ENCODE data around the gene WNT4.
A peak's percentile ranks its signal among the peaks of the same experiment; 100 is the strongest.

Gene WNT4

DNA sequence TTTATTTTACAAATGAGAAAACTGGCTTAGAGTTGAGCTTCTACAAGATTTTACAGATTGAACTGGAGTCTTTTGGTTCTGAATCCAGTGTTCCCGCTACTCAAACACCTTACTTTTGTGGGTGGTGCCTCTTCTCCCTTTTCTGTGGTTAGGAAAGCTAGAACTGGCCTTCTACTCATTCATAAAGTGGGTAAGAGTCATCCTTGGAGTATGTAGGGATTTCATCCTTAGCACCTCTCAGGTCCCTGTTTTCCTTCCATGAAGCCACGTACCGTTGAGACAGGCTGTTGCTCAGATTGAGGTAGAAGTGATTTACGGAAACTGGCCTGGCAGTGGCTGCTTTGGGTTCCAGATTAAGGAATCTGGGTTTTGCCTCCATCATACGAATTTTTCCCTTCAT is 35.8 kb downstream of the WNT4 start:
- peak; percentile 25 for DNase-seq

- peak; percentile 57 for DNase-seq
Measured at GRCh38 chr1:22105611-22106207, 37.2 kb downstream of the WNT4 start.

DNA sequence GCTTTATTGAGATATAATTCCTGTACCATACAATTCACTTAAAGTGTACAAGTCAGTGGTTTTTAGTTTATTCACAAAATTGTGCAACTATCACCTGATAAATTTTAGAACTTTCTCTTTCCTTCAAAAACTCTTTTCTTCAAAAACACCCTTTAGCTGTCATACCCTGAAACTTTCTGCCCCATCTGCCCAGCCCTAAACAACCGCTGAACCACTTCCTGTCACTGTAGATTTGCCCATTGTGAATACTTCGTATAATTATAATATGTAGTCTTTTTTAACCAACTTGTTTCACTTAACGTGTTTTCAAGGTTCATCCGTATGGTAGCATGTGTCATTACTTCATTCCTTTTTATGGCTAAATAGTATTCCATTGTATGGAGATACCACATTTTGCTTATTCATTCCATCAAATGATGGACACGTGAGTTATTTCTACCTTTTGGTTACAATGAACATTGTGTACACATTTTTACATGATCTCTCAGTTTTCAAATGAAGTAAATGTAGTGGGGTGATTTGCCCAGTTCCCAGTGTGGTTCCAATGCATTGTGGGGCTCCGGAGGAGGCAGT is 37.9 kb downstream of the WNT4 start:
- no peak for DNase-seq

- DNase-seq = no peak
Measured at GRCh38 chr1:22104094-22104493, 38.8 kb downstream of the WNT4 start.

DNA sequence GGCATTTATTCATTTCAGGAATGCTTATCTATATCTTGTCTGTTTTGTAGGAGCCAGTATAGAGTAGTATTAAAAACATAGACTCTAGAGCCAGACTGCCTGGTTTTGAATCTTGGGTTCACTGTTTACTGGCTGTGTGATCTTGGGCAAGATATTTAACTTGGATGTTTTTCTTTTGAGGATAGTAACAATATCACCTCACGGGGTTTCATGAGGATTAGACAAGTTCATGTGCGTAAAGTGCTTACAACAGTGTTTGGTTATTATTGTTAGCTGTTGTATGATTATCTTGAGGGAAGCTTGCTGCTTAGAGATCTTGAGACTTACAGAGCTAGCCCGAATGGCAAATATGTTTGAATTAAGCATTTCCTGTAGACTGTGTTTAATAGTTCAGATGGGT is 40.2 kb downstream of the WNT4 start:
- no peak for DNase-seq

DNA sequence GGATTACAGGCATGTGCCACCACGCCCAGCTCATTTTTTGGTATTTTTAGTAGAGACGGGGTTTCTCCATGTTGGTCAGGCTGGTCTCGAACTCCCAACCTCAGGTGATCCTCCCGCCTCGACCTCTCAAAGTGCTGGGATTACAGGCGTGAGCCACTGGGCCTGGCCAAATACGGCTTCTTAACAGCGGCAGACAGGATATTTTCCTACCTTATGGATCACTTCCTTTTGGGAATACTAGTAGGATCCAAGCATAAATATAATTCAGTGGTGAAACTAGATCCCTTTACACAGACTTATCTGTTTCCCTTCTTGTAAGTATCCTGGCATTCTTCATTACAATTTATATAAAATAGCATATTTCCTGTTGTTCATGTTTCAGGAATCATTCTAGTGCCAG is 40.9 kb downstream of the WNT4 start:
- no peak for DNase-seq

- no peak for DNase-seq
Measured at GRCh38 chr1:22101199-22101598, 41.7 kb downstream of the WNT4 start.

GRCh38 chr1:22100168-22100567 is 42.7 kb downstream of the WNT4 start:
- no peak for DNase-seq

DNA sequence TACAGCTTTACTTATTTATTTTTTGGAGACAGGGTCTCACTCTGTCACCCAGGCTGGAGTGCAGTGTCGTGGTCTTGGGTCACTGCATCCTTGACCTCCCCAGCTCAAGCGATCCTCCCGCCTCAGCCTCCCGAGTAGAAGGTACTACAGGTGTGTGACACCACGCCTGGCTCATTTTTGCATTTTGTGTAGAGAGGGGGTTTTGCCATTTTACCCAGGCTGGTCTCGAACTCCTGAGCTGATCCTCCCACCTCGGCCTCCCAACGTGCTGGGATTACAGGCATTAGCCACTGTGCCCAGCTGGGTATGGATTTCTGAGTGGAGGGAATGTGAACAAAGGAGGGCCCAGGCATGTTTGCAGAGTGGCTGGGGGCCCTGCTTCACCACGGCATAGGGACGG is 44.1 kb downstream of the WNT4 start:
- no peak for DNase-seq

DNA sequence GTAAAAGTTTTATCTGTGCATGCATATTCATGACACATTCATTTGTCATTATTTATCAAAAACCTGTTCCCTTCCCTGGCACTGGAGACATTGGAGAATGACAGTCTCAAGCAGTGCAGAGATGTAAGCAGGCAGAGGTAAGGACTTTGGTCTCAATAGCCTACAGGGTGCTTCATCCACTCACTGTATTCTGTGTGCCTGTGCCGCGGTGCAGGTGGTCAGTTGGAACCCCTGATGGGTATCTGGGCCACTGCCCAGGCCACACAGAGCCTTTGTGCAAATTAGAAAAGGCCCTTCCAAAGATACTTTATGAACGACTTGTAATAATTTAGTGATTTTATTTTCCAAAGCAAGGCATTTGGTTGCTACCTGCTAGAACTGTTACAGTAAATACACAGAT is 46.4 kb downstream of the WNT4 start:
- DNase-seq = no peak

- DNase-seq = no peak
Measured at GRCh38 chr1:22096036-22096435, 46.9 kb downstream of the WNT4 start.

- DNase-seq = no peak
Measured at GRCh38 chr1:22093513-22093912, 49.4 kb downstream of the WNT4 start.

GRCh38 chr1:22092026-22092768 is 50.7 kb downstream of the WNT4 start:
- DNase-seq = peak; percentile 69

DNA sequence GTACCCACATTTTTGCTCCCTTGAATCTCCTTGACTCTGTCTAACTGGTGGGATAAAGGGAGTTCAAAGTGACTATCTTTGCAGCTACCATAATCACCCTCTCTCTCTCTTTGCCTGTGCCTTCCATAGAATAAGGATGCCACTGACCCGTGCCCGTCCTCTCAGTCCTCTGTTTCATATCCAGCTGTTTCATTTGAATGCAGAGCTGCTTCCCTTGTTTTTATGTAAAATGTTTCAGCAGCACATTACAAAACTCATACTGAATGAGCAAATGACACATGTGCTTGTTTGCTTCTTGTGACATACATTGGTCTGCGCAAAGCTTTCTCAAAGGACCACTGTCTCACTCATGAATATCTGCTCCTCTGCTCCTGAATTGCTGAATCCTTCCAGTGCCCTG is 52.0 kb downstream of the WNT4 start:
- DNase-seq = no peak

- DNase-seq = no peak
Measured at GRCh38 chr1:22089787-22090186, 53.1 kb downstream of the WNT4 start.

DNA sequence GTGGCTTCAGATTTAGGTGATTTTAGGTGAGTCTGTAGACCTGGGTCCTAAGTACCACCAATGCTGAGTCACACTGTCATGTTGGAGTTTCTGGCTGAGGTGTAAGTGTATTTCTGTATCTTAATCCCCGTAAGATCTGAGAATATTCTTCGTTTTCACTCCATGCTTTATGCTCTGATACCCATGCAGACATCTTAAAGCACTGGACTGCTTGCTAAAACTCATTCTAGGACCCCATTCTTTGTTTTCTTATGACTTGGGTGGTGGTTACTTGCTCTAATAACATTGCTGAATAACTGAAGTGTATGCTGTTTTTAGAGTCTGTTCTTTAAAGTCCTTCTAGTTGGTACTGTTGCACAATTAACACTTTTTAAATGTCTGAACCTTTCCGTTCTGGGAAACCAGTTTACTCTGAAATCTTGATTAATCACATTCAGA is 53.7 kb downstream of the WNT4 start:
- no peak for DNase-seq

- DNase-seq = no peak
Measured at GRCh38 chr1:22088331-22088730, 54.6 kb downstream of the WNT4 start.

GRCh38 chr1:22080191-22080590 is 62.7 kb downstream of the WNT4 start:
- no peak for DNase-seq

DNA sequence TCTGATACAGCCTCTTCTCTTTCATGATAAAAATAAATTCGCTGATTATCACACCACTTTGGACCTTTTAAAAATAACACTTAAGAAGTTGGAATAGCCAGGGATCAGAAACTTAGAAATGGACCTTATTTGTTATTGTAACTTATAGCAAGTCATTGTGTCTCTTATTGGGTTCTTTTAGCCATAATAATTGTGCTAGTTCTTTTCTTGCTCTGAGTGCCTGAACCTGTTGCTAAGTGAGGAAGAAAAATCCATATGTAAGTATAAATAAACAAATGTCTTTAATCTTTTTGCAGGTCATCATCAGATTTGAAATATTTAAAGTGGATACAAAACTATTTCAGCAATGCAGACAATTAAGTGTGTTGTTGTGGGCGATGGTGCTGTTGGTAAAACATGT is 64.8 kb downstream of the WNT4 start:
- DNase-seq = no peak

GRCh38 chr1:22077728-22078127 is 65.2 kb downstream of the WNT4 start:
- no peak for DNase-seq

GRCh38 chr1:22076346-22076745 is 66.6 kb downstream of the WNT4 start:
- DNase-seq = no peak

DNA sequence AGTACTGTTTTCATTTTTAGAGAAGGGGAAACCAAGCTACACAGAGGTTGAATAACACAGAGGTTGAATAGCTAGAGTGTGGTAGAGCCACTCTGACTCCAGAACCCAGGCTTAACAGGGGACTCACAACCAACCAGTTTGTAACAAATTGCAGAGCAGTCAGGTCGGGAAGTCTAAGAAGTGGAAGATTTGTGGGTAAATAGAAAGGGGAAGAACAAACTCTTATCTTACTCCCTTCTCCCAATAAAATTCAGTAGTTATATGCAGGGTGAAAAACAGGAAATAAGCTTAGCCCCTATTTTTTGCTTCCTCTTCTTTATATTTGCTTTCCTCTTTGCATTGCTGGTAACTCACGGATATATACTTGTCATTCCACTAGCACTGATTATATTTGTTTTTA is 67.2 kb downstream of the WNT4 start:
- no peak for DNase-seq

DNA sequence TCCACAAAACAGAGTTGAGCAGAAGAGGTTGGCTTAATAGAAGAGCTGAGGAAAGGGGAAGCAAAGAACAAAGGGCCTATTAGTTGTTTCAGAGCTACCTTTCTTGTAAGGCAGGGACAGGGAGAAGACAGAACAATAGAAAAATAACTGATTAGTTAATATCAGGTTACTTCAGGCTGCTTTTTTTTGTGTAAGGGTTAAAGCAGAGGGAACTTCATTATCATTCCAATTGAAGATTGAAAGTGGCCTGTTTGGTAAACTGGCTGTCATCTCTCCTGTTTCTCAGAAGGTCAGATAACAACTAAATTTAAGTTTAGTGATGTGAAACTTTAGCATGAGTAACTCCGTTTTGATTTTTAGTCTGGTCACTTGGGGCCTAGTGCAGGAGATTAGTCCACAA is 68.1 kb downstream of the WNT4 start:
- DNase-seq = no peak

DNA sequence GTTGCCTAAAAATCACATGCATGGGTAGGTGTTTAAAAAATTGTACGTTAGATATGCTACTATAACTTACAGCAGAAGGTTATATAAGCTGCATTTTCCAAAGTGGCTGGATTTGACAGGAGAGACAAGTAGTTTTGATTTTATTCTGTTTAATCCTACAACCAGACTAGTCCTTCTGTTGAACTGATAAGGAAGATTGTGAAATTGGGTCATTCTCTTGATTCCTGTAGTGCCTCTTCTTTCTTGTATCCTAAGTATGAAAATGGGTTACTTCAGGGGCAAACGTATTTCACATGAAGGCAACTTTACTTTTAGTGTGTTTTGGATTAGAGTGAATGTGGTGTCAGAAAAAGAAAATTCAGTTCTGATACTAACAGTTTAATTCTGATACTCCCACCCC is 71.4 kb downstream of the WNT4 start:
- no peak for DNase-seq

Measured in fibroblast of skin of right quadriceps (primary cell).